ENCODE results near the gene URB1. TPM values are rescaled to one million over a fixed set of nuclear protein-coding genes. Genes with fewer than 3 reads are reported as not detected.

URB1 gene
- total RNA-seq, 4 donors from 2014 or later = 6.4 to 8.7 (median 7.3) TPM

GRCh38 chr21:32413015-32413504, 20.2 kb upstream of the URB1 start:
- Histone ChIP-seq H3K27ac (peak overlapping the region; percentile 95 to 98 (median 96)), H3K36me3 (no peaks in the 10 kb centered on the region), H3K9me3 (no peaks in the 10 kb centered on the region), H3K27me3 (no peaks in the 10 kb centered on the region), H3K4me3 (peak overlapping the region; percentile 46 to 75 (median 70)), H3K4me1 (peaks cover 4 to 37% (median 25%) of the 10 kb centered on the region in 4 donors)
- peak; percentile 86 for DNase-seq
- TF ChIP-seq POLR2AphosphoS5 (IDR thresholded peaks at IDR 0.05) = peak; percentile 47 to 84 (median 69)
- TF ChIP-seq, protein P1, sequence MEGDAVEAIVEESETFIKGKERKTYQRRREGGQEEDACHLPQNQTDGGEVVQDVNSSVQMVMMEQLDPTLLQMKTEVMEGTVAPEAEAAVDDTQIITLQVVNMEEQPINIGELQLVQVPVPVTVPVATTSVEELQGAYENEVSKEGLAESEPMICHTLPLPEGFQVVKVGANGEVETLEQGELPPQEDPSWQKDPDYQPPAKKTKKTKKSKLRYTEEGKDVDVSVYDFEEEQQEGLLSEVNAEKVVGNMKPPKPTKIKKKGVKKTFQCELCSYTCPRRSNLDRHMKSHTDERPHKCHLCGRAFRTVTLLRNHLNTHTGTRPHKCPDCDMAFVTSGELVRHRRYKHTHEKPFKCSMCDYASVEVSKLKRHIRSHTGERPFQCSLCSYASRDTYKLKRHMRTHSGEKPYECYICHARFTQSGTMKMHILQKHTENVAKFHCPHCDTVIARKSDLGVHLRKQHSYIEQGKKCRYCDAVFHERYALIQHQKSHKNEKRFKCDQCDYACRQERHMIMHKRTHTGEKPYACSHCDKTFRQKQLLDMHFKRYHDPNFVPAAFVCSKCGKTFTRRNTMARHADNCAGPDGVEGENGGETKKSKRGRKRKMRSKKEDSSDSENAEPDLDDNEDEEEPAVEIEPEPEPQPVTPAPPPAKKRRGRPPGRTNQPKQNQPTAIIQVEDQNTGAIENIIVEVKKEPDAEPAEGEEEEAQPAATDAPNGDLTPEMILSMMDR (IDR thresholded peaks at IDR 0.05) = no peak
- no peak for TF ChIP-seq EP300 (IDR thresholded peaks at IDR 0.05; ENCODE audit: low read depth)
- TF ChIP-seq POLR2A (IDR thresholded peaks at IDR 0.05) = peak; percentile 78
- WGBS, 2 donors (ENCODE audit: low coverage in 1 of 2) = 13 to 14% methylated on average over 10 to 30 of the region's 32 CpGs
- intact Hi-C loops (cut with DNase I; ENCODE audit: low total_unique reads) (loop anchor here (5.0 kb wide), 1 partner anchor 154 kb away; no protein-coding TSS in a partner anchor), in situ Hi-C loops (cut with MboI; ENCODE audit: low pct_ligation_motif_present in 1 of 4, low pct_unique_long_range_greater_than_20kb in 1 of 4, low sequenced_read_pairs in 3 of 4) (loop anchor here in 2 of 4 donors (5.0 to 25.0 kb wide), 2 partner anchors 149 to 159 kb away; no protein-coding TSS in a partner anchor)

GRCh38 chr21:32412162-32413014, 19.6 kb upstream of the URB1 start, which contains the start of gene EVA1C:
EVA1C (plus strand) TSS chr21:32412706; CDS start chr21:32412854, 148 bp downstream.
- intact Hi-C loops (cut with DNase I; ENCODE audit: low total_unique reads) = loop anchor here (5.0 kb wide), 1 partner anchor 155 kb away; no protein-coding TSS in a partner anchor
- peak; percentile 82 for DNase-seq
- Histone ChIP-seq H3K4me3 (peak within 1 kb of the TSS; percentile 46 to 75 (median 70)), H3K27me3 (no peaks in the 10 kb centered on the region), H3K4me1 (peaks cover 4 to 37% (median 25%) of the 10 kb centered on the region in 4 donors), H3K36me3 (no peaks in the 10 kb centered on the region), H3K27ac (peak within 1 kb of the TSS; percentile 95 to 98 (median 96)), H3K9me3 (no peaks in the 10 kb centered on the region)
- in situ Hi-C loops (cut with MboI; ENCODE audit: low pct_ligation_motif_present in 1 of 4, low pct_unique_long_range_greater_than_20kb in 1 of 4, low sequenced_read_pairs in 3 of 4) = loop anchor here in 2 of 4 donors (5.0 to 25.0 kb wide), 2 partner anchors 150 to 160 kb away; no protein-coding TSS in a partner anchor
- TF ChIP-seq POLR2A (IDR thresholded peaks at IDR 0.05) (no peak), POLR2AphosphoS5 (IDR thresholded peaks at IDR 0.05) (peak in 2 of 3 donors; percentile 55 to 69), EP300 (IDR thresholded peaks at IDR 0.05; ENCODE audit: low read depth) (peak; percentile 57)
- TF ChIP-seq, protein P1 (IDR thresholded peaks at IDR 0.05) = peak in 3 of 5 experiments; percentile 4 to 19 (median 11)
- 0% methylated on average over 60 of the region's 104 CpGs; no CpG with 5 or more reads in 1 of the 2 donors for WGBS, 2 donors (ENCODE audit: low coverage in 1 of 2)

GRCh38 chr21:32411350-32412161, 18.7 kb upstream of the URB1 start:
- Histone ChIP-seq H3K9me3 (no peaks in the 10 kb centered on the region), H3K27me3 (no peaks in the 10 kb centered on the region), H3K4me3 (peak overlapping the region; percentile 46 to 75 (median 70)), H3K36me3 (no peaks in the 10 kb centered on the region), H3K4me1 (peaks cover 4 to 41% (median 27%) of the 10 kb centered on the region in 4 donors), H3K27ac (peak overlapping the region; percentile 95 to 98 (median 96))
- DNase-seq = peak; percentile 95
- in situ Hi-C loops (cut with MboI; ENCODE audit: low pct_ligation_motif_present in 1 of 4, low pct_unique_long_range_greater_than_20kb in 1 of 4, low sequenced_read_pairs in 3 of 4) = loop anchor here in 2 of 4 donors (5.0 to 25.0 kb wide), 2 partner anchors 151 to 161 kb away; no protein-coding TSS in a partner anchor
- intact Hi-C loops (cut with DNase I; ENCODE audit: low total_unique reads) = loop anchor here (5.0 kb wide), 1 partner anchor 156 kb away; no protein-coding TSS in a partner anchor
- TF ChIP-seq EP300 (IDR thresholded peaks at IDR 0.05; ENCODE audit: low read depth) (peak; percentile 96), POLR2A (IDR thresholded peaks at IDR 0.05) (peak; percentile 90), POLR2AphosphoS5 (IDR thresholded peaks at IDR 0.05) (peak; percentile 93 to 97 (median 97))
- TF ChIP-seq, protein P1 (IDR thresholded peaks at IDR 0.05) = no peak
- WGBS, 2 donors (ENCODE audit: low coverage in 1 of 2) = 6% methylated on average over 53 of the region's 63 CpGs; no CpG with 5 or more reads in 1 of the 2 donors

All from transverse colon (tissue), 4 donors.